ENCODE results near the gene SNX13. TPM values are rescaled to one million over a fixed set of nuclear protein-coding genes. Genes with fewer than 3 reads are reported as not detected.

SNX13 gene
- total RNA-seq, 2 donors from 2014 or later: 36.1 to 46.9 TPM

GRCh38 chr7:17985473-17986239 lies 45.4 kb upstream of the SNX13 start:
- Histone ChIP-seq H3K9me3 (peaks cover 0 to 6% of the 10 kb centered on the region in 2 donors), H3K4me1 (no peaks in the 10 kb centered on the region), H3K36me3 (no peaks in the 10 kb centered on the region), H3K27ac (no peak overlapping the region), H3K4me3 (no peak overlapping the region), H3K27me3 (no peaks in the 10 kb centered on the region)
- TF ChIP-seq CTCF (IDR thresholded peaks at IDR 0.05): no peak
- no peak for DNase-seq (ENCODE audit: low spot score)

GRCh38 chr7:17984288-17984687 lies 44.0 kb upstream of the SNX13 start:
- H3K36me3 ChIP-seq: no peaks in the 10 kb centered on the region
- H3K27me3 ChIP-seq: no peaks in the 10 kb centered on the region
- no peak overlapping the region for H3K27ac ChIP-seq
- no peak overlapping the region for H3K4me3 ChIP-seq
- no peak for TF ChIP-seq CTCF (IDR thresholded peaks at IDR 0.05)
- no peak for DNase-seq (ENCODE audit: low spot score)
- H3K9me3 ChIP-seq: peaks cover 0 to 6% of the 10 kb centered on the region in 2 donors
- no peaks in the 10 kb centered on the region for H3K4me1 ChIP-seq

GRCh38 chr7:17983221-17984062 lies 43.1 kb upstream of the SNX13 start:
- Histone ChIP-seq H3K27me3 (no peaks in the 10 kb centered on the region), H3K4me1 (no peaks in the 10 kb centered on the region), H3K27ac (no peak overlapping the region), H3K4me3 (no peak overlapping the region), H3K9me3 (peaks cover 0 to 6% of the 10 kb centered on the region in 2 donors), H3K36me3 (no peaks in the 10 kb centered on the region)
- no peak for DNase-seq (ENCODE audit: low spot score)
- TF ChIP-seq CTCF (IDR thresholded peaks at IDR 0.05): no peak

GRCh38 chr7:17976952-17977351 lies 36.7 kb upstream of the SNX13 start:
- no peak for DNase-seq (ENCODE audit: low spot score)
- TF ChIP-seq CTCF (IDR thresholded peaks at IDR 0.05): no peak
- no peak overlapping the region for H3K4me3 ChIP-seq
- no peaks in the 10 kb centered on the region for H3K4me1 ChIP-seq
- no peak overlapping the region for H3K27ac ChIP-seq
- no peaks in the 10 kb centered on the region for H3K27me3 ChIP-seq
- H3K9me3 ChIP-seq: peaks cover 0 to 6% of the 10 kb centered on the region in 2 donors
- H3K36me3 ChIP-seq: no peaks in the 10 kb centered on the region

GRCh38 chr7:17971411-17971810 lies 31.1 kb upstream of the SNX13 start:
- TF ChIP-seq CTCF (IDR thresholded peaks at IDR 0.05): peak in 1 of 2 donors; percentile 36
- no peak overlapping the region for H3K4me3 ChIP-seq
- no peaks in the 10 kb centered on the region for H3K27me3 ChIP-seq
- DNase-seq (ENCODE audit: low spot score): no peak
- no peaks in the 10 kb centered on the region for H3K4me1 ChIP-seq
- H3K27ac ChIP-seq: no peak overlapping the region
- no peaks in the 10 kb centered on the region for H3K36me3 ChIP-seq
- no peaks in the 10 kb centered on the region for H3K9me3 ChIP-seq

All from right atrium auricular region (tissue), 2 donors.